SK-N-SH (cell line): ENCODE measurements around the gene NFIA.

Experiments
- CTCF ChIP-seq: fragments of 200-600 bp; sonication (generic); IDR thresholded peaks from 2 replicates; pipeline ENCODE4 v1.6.1; 2017; ENCODE audit warnings: antibody characterized with exemption, mild to moderate bottlenecking, moderate library complexity
- SMC3 ChIP-seq: IDR thresholded peaks from 2 replicates; pipeline ENCODE4 v1.6.1; 2012; ENCODE audit warnings: low read depth, low read length, improper control_type of control experiment

- TF ChIP-seq SMC3: no peak
- no peak for TF ChIP-seq CTCF
These were observed 15.4 kb downstream of the NFIA start for GRCh38 chr1:61097722-61098121.
